ENCODE measurements around the gene CIT. TPM values are rescaled to one million over a fixed set of nuclear protein-coding genes. Genes with fewer than 3 reads are reported as not detected.
A peak's percentile ranks its signal among the peaks of the same experiment; 100 is the strongest.

The CIT gene
- total RNA-seq, 1 donor from 2014 or later, result 1.8 TPM

GRCh38 chr12:119699199-119699760 lies 177.8 kb downstream of the CIT start:
- no peak for DNase-seq (ENCODE audit: low read depth in 2 of 2)

- no peak for DNase-seq (ENCODE audit: low read depth in 2 of 2)
Observed at GRCh38 chr12:119696943-119697342, 180.2 kb downstream of the CIT start.

GRCh38 chr12:119695034-119695433 lies 182.1 kb downstream of the CIT start:
- DNase-seq (ENCODE audit: low read depth in 2 of 2), result peak; percentile 25 to 35

- no peak for DNase-seq (ENCODE audit: low read depth in 2 of 2)
Observed at GRCh38 chr12:119694111-119694510, 183.0 kb downstream of the CIT start.

GRCh38 chr12:119693511-119693910 lies 183.6 kb downstream of the CIT start:
- no peak for DNase-seq (ENCODE audit: low read depth in 2 of 2)

- peak; percentile 31 to 96 for DNase-seq (ENCODE audit: low read depth in 2 of 2)
Observed at GRCh38 chr12:119692997-119693396, 184.1 kb downstream of the CIT start.

- DNase-seq (ENCODE audit: low read depth in 2 of 2), result peak; percentile 53 to 91
Observed at GRCh38 chr12:119692410-119692809, 184.7 kb downstream of the CIT start.

GRCh38 chr12:119691202-119691810 lies 185.8 kb downstream of the CIT start:
- no peak for DNase-seq (ENCODE audit: low read depth in 2 of 2)

- no peak for DNase-seq (ENCODE audit: low read depth in 2 of 2)
Observed at GRCh38 chr12:119689935-119690500, 187.1 kb downstream of the CIT start.

- no peak for DNase-seq (ENCODE audit: low read depth in 2 of 2)
Observed at GRCh38 chr12:119687879-119688278, 189.2 kb downstream of the CIT start.

- peak in 1 of 2 donors; percentile 29 for DNase-seq (ENCODE audit: low read depth in 2 of 2)
Observed at GRCh38 chr12:119687406-119687805, 189.7 kb downstream of the CIT start.

- no peak for DNase-seq (ENCODE audit: low read depth in 2 of 2)
Observed at GRCh38 chr12:119686776-119687175, 190.3 kb downstream of the CIT start.

GRCh38 chr12:119686355-119686754 lies 190.8 kb downstream of the CIT start:
- no peak for DNase-seq (ENCODE audit: low read depth in 2 of 2)

- peak in 1 of 2 donors; percentile 23 for DNase-seq (ENCODE audit: low read depth in 2 of 2)
Observed at GRCh38 chr12:119685375-119685774, 191.7 kb downstream of the CIT start.

GRCh38 chr12:119684711-119685369 lies 192.3 kb downstream of the CIT start:
- DNase-seq (ENCODE audit: low read depth in 2 of 2), result no peak

GRCh38 chr12:119683816-119684215 lies 193.3 kb downstream of the CIT start:
- no peak for DNase-seq (ENCODE audit: low read depth in 2 of 2)

- peak in 1 of 2 donors; percentile 31 for DNase-seq (ENCODE audit: low read depth in 2 of 2)
Observed at GRCh38 chr12:119683413-119683812, 193.7 kb downstream of the CIT start.

GRCh38 chr12:119682639-119683252 lies 194.4 kb downstream of the CIT start:
- DNase-seq (ENCODE audit: low read depth in 2 of 2), result no peak

- no peak for DNase-seq (ENCODE audit: low read depth in 2 of 2)
Observed at GRCh38 chr12:119681728-119682638, 195.1 kb downstream of the CIT start.

GRCh38 chr12:119681111-119681510 lies 196.0 kb downstream of the CIT start:
- DNase-seq (ENCODE audit: low read depth in 2 of 2), result no peak

GRCh38 chr12:119679490-119679889 lies 197.6 kb downstream of the CIT start:
- no peak for DNase-seq (ENCODE audit: low read depth in 2 of 2)

Data from lung microvascular endothelial cell (primary cell).